Measurements from ENCODE around the gene ZNF428.

DNA sequence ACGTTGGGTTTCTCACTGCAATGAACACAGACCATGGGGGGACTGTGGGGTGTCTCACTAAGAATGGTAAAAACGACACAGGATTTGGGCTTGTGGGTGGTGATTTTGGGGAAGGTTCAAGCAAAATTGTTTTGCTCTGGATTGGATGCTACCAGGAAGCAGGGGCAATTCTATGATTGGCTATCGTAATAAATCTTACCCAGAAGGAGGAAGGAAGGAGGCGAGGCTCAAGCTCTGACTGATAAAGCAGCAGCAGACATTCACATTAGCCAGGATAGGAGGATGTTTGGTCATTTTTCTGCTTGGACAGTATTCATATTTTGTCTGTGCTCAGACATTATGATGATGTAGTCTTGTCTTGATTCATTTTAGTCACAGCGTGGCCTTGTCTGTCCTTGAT is 21.6 kb downstream of the ZNF428 start:
- no peak for TF ChIP-seq EP300 (IDR thresholded peaks at IDR 0.05)
- no peak for TF ChIP-seq CTCF (IDR thresholded peaks at IDR 0.05)
- no peak for TF ChIP-seq POLR2A (IDR thresholded peaks at IDR 0.05)

All from gastroesophageal sphincter (tissue), 3 donors.